HK-2 (cell line): Measurements from ENCODE around the gene EPS15.
"Not testable (repeated sequence)": the region's sequence is repeated elsewhere in the genome, so short reads cannot be mapped to it uniquely, and the experiment has no call there.

Experiments used
- DNase-seq: peaks from one replicate; pipeline ENCODE4 v3.0.0-alpha.2; 2018; ENCODE audit not compliant: unreplicated experiment

Gene EPS15

GRCh38 chr1:51519048-51519864, at the start of gene EPS15:
TSS of gene EPS15 (minus strand) at chr1:51519266. CDS start at chr1:51519231, 35 bp downstream.
- peak; percentile 91 for DNase-seq

GRCh38 chr1:51568231-51568935, 49.3 kb upstream of the EPS15 start:
- DNase-seq: no peak

GRCh38 chr1:51567653-51568052, 48.6 kb upstream of the EPS15 start:
- no peak for DNase-seq

- no peak for DNase-seq
These were observed 47.2 kb upstream of the EPS15 start for GRCh38 chr1:51566260-51566659.

GRCh38 chr1:51565009-51565408, 45.9 kb upstream of the EPS15 start:
- no peak for DNase-seq

GRCh38 chr1:51564124-51564523, 45.1 kb upstream of the EPS15 start:
- DNase-seq: no peak

- DNase-seq: no peak
These were observed 42.6 kb upstream of the EPS15 start for GRCh38 chr1:51561702-51562101.

- DNase-seq: not testable (repeated sequence)
These were observed 41.8 kb upstream of the EPS15 start for GRCh38 chr1:51560895-51561294.

- no peak for DNase-seq
These were observed 41.0 kb upstream of the EPS15 start for GRCh38 chr1:51560034-51560433.

GRCh38 chr1:51559501-51559900, 40.4 kb upstream of the EPS15 start:
- DNase-seq: no peak

- DNase-seq: no peak
These were observed 40.0 kb upstream of the EPS15 start for GRCh38 chr1:51559064-51559500.

- peak; percentile 34 for DNase-seq
These were observed 39.4 kb upstream of the EPS15 start for GRCh38 chr1:51558375-51558924.

- no peak for DNase-seq
These were observed 38.1 kb upstream of the EPS15 start for GRCh38 chr1:51557168-51557567.

GRCh38 chr1:51555866-51556619, 37.0 kb upstream of the EPS15 start:
- no peak for DNase-seq

GRCh38 chr1:51553911-51554310, 34.8 kb upstream of the EPS15 start:
- DNase-seq: no peak

- no peak for DNase-seq
These were observed 34.1 kb upstream of the EPS15 start for GRCh38 chr1:51552929-51553807.

- DNase-seq: no peak
These were observed 32.8 kb upstream of the EPS15 start for GRCh38 chr1:51551848-51552296.

- no peak for DNase-seq
These were observed 32.0 kb upstream of the EPS15 start for GRCh38 chr1:51551081-51551480.

- no peak for DNase-seq
These were observed 30.8 kb upstream of the EPS15 start for GRCh38 chr1:51549901-51550300.

GRCh38 chr1:51549016-51549619, 30.1 kb upstream of the EPS15 start:
- no peak for DNase-seq

GRCh38 chr1:51543858-51544257, 24.8 kb upstream of the EPS15 start:
- DNase-seq: no peak
